GM21390 (cell line): ENCODE results near the gene MAP4K5.
"Not testable (repeated sequence)": the region's sequence is repeated elsewhere in the genome, so short reads cannot be mapped to it uniquely, and the experiment has no call there.

ENCODE experiments used
- ATAC-seq: cut with Tn5 transposase; IDR thresholded peaks from one replicate; pipeline ENCODE4 v1.9.1; 2021; ENCODE audit not compliant: unreplicated experiment

Gene MAP4K5

DNA sequence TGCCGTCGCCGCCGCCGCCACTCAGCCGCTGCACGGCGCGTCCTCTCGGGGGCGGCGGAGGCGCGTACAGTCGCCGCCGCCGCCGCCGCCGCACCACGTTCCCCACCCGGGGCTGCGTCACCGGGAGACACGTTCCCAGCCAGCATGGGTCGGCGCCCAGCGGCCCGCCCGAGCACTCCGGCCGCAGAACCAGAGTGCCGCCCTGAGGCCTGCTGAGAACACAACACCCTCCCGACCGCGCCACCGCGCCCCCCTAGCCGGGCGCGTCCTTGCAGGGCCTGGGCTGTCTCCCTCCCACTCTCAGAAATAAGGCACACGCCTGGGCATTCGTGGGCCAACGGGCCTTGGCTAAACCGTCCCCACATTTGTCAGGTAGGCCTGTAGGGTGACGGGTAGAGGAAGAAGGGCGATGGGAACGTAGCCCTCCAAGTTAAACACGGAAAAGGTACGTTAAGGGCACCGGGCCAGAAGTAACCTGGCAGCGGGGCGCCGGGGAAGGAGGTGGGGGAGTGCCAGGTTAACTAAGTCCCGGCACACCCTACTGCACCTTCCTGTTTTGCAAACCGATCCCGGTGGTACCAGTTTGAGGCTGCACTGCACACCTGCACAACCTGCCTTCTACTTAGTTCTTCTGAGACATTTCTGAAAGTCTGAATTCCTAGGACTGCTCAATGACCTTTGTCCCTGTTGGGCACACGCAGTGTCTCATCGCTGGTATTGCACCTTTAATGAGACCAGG is at the start of gene MAP4K5:
TSS of gene MAP4K5 (minus strand) at position 68 of the 739 bp plus-strand sequence. CDS start 520 bp downstream, outside the sequence.
- ATAC-seq = peak; percentile 96

DNA sequence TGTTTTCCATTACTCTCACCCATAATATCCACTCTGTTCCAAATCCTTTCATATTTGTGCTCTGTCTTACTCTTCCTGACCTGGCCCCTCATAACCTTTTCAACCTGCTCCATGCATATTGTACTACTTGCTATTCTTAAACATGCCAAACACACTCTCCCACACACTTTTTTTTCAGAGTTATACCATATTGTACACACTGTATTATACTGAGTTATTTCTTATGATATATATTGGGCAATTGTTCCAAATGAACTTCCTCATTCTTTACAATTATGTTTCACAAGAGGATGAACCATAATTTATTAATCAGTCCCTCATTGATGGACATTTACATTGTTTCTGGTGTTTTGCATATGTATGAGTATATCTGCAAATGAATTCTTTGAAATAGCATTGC is 46.1 kb upstream of the MAP4K5 start:
- no peak for ATAC-seq

DNA sequence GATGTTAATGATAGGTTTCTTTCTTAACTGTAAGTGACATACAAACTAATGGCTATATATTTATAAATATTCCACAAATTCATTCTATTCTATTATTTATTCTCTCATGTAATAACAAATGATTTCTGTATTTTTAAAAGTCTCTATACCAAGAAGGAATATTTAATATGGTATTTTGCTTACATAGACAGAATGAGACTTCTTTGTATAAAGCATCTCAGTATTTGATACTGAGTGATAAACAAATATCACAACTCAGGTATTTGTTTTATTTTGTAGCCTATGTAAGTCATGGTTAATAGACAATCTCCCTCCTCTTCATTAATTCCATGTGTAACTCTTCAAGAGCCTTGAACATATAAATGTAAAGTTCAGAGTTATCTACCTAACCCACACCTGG is 45.6 kb upstream of the MAP4K5 start:
- ATAC-seq = no peak

- ATAC-seq = no peak
Observed at GRCh38 chr14:50575769-50576168, 43.4 kb upstream of the MAP4K5 start.

GRCh38 chr14:50573862-50574261 is 41.5 kb upstream of the MAP4K5 start:
- no peak for ATAC-seq

DNA sequence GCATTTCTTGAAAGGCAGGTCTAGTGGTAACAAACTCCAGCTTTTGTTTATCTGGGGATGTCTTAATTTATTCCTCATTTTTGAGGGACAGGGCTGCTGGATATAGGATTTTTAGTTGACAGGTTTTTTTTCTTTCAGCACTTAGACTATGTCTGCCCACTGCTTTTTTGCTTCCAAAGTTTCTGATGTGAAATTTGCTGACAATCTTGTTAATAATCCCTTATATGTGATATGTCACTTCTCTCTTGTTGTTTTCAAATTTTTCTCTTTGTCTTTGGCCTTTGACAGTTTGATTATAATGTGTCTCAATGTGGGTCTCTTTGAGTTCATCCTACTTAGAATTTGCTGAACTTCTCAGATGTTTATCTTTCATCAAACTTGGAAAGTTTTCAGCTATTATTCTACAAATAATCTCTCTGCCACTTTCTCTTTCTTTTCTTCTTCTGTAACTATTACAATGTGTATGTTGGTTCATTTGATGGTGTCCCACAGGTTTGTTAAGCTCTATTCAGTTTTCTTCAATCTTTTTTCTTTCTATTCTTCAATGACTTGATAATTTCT is 37.4 kb upstream of the MAP4K5 start:
- no peak for ATAC-seq

DNA sequence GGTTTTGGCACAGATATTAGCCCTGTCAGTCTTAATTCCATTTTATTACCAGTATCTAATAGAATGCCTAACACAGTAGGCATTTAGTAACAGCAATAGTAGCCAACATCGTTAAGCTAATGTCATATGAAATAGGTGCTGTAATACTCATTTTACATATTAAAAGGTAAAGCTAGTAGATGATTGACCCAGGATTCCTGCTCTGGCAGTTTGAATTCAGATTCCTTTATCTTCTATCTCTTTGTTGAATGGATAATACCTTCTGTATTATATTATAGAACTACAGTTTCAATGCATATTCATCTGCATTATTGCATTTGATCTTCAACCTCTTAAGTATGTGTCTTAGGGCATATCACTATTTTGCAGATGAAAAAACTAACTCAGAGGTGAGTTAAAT is 30.5 kb upstream of the MAP4K5 start:
- no peak for ATAC-seq

- ATAC-seq = no peak
Observed at GRCh38 chr14:50560931-50561285, 28.5 kb upstream of the MAP4K5 start.

- no peak for ATAC-seq
Observed at GRCh38 chr14:50559990-50560930, 27.9 kb upstream of the MAP4K5 start, which contains the start of gene ATL1. TSS of gene ATL1 (plus strand) at chr14:50560145. CDS start at chr14:50560266, 121 bp downstream.

DNA sequence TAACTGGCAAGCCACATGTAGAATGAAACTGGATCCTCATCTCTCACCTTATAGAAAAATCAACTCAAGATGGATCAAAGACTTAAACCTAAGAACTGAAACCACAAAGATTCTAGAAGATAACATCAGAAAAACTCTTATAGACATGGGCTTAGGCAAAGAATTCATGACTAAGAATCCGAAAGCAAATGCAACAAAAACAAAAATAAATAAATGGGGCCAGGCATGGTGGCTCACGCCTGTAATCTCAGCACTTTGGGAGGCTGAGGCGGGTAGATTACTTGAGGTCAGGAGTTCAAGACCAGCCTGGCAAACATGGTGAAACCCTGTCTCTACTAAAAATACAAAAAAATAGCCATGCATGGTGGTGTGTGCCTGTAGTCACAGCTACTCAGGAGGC is 20.4 kb upstream of the MAP4K5 start:
- not testable (repeated sequence) for ATAC-seq

- ATAC-seq = no peak
Observed at GRCh38 chr14:50551877-50552276, 19.5 kb upstream of the MAP4K5 start.

GRCh38 chr14:50550294-50550693 is 17.9 kb upstream of the MAP4K5 start:
- no peak for ATAC-seq

DNA sequence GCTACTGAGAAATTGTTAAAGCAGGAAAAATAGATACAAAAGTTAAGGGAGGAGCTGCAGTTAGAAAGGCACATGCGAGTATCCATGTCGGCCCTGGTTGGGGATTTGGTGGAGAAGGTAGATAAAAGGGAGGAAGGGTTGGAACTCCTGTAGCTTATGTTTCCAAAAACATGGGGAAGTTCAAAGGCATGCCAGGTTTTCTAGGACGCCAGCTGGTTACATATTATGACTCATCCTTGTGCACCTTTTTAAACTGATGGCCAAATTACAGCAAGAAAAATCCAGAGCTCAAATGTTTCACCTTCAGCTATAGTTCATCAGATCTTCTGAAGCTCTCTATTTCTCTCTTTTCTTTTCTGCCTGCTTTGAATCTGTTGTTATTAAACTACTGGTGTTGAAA is 13.2 kb upstream of the MAP4K5 start:
- ATAC-seq = no peak

DNA sequence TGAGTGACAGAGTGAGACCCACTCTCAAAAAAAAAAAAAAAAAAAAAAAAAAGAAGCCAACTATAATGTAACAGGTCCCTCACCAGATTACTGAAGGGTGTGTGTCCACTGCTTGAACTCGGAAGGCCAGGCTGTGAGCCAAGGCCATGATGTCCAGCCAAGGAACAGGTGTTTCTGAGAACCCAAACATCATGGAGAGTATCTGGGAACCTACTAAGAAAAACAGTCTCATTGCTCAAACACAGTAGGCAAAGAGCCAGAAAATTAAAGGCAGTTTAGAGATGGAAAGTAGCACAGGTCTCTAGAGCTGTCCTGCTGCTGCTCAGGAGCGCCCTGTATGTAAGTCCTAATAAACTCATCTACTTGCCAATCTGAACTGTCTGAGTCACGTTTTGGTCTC is 12.5 kb upstream of the MAP4K5 start:
- ATAC-seq = no peak

DNA sequence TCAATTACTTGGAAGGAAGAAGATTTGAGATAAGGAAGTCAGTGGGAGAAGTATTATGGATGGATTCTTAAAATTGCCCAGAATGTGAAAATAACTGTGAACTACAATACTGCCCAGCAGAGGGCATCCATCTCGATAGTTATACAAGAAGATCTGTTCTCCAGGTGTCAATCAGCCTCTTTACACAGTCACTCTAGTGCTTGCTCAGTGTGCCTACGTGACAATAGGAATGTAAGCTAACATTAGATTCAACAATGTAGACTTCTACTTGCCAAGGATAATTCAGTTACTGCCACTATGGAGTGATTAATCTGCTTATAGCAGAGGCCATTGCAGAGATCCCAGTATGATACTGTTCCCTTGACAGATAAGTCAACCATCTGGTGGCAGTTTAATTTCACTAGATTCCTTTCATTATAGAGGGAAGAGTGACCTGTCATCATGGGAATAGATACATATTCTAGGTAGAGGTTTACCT is 10.6 kb upstream of the MAP4K5 start:
- ATAC-seq = peak; percentile 80

DNA sequence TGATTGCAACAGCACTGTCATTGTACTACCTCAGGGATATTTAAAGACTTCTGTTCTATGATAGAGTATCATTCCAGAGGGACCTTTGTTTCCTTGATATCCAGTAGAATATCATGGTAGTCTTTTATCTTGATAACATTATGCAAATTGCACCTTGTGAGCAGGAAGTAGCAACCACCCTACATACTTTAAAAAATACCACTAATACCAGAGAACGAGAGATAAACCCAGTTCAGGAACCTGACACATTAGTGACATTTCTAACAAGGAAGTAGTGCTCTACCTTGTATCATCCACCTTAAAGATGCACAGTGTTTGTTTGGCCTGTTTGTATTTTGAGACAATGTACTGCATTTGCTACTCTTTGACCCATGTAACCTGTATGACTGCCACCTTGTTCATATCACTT is 8.8 kb upstream of the MAP4K5 start:
- ATAC-seq = no peak

DNA sequence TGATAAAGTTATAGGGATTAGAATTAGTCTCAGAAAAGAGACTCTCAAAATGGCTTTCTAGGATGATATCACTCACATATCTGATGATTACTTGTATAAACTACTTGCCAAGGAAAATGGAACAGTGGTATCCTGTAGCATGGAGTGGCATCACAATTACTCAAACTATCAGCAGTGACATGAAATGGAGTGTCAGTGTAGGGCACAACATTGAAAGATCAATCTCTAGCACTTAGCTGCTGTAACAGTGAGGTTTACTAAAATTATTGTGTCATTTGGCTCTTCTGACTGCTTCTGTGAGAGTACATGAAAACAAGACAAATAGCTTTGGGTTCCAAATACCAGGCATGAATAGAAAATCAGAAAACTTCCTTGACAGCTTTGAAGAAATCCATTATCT is 6.7 kb upstream of the MAP4K5 start:
- ATAC-seq = no peak

DNA sequence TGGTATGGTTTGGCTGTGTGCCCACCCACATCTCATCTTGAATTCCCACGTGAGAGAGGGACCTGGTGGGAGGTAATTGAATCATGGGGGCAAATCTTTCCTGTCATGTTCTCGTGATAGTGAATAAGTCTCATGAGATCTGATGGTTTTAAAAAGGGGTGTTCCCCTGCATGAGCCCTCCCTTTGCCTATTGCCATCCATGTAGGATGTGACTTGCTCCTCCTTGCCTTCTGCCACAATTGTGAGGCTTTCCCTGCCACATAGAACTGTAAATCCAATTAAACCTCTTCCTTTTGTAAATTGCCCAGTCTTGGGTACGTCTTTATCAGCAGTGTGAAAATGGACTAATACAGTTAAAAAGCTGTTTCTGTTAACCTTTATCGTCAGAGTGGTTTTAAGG is 5.7 kb upstream of the MAP4K5 start:
- not testable (repeated sequence) for ATAC-seq

- no peak for ATAC-seq
Observed at GRCh38 chr14:50534997-50535396, 2.6 kb upstream of the MAP4K5 start.

- ATAC-seq = no peak
Observed at GRCh38 chr14:50534416-50534815, 2.0 kb upstream of the MAP4K5 start.

GRCh38 chr14:50533806-50534205 is 1.4 kb upstream of the MAP4K5 start:
- no peak for ATAC-seq
